Placental epithelial cell (primary cell): ENCODE measurements around the gene KRTAP10-10. TPM values are rescaled to one million over a fixed set of nuclear protein-coding genes. Genes with fewer than 3 reads are reported as not detected.

Experiments used
- small RNA-seq: library from RNA; depleted of rRNA; stranded (forward); fragments of <200 nt; gene quantifications from one replicate; pipeline ENCODE3, GENCODE V24; 2012
- total RNA-seq: library from RNA; depleted of rRNA; stranded (reverse); fragments of >200 nt; gene quantifications from 2 replicates; pipeline ENCODE4 v1.2.3, GENCODE V29; 2012

Gene KRTAP10-10
- not detected in 2 replicates for total RNA-seq

GRCh38 chr21:44637018-44637850 lies at the start of gene KRTAP10-10:
Gene KRTAP10-10, plus strand, starts transcription at chr21:44637356. Its CDS starts 62 bp downstream, at chr21:44637418.

GRCh38 chr21:44592446-44593311 lies 44.5 kb upstream of the KRTAP10-10 start, which contains the start of gene KRTAP10-6:
Gene KRTAP10-6, minus strand, starts transcription at chr21:44592505. Its CDS starts 21 bp downstream, at chr21:44592484.

GRCh38 chr21:44600118-44600978 lies 36.8 kb upstream of the KRTAP10-10 start, which contains the start of gene KRTAP10-7:
Gene KRTAP10-7, plus strand, starts transcription at chr21:44600597. Its CDS starts 25 bp downstream, at chr21:44600622.

GRCh38 chr21:44612029-44612486 lies 25.1 kb upstream of the KRTAP10-10 start, which contains the start of gene KRTAP10-8:
Gene KRTAP10-8, plus strand, starts transcription at chr21:44612079. Its CDS starts 22 bp downstream, at chr21:44612101.

GRCh38 chr21:44626673-44627143 lies 10.4 kb upstream of the KRTAP10-10 start, which contains the start of gene KRTAP10-9:
Gene KRTAP10-9, plus strand, starts transcription at chr21:44627093. Its CDS starts 79 bp downstream, at chr21:44627172.

GRCh38 chr21:44646366-44647221 lies 9.4 kb downstream of the KRTAP10-10 start, which contains the start of gene KRTAP10-11:
Gene KRTAP10-11, plus strand, starts transcription at chr21:44646414. Its CDS starts 45 bp downstream, at chr21:44646459.

GRCh38 chr21:44654576-44655175 lies 17.5 kb downstream of the KRTAP10-10 start, which contains the start of gene KRTAP12-4:
Gene KRTAP12-4, minus strand, starts transcription at chr21:44654659. Its CDS starts 45 bp downstream, at chr21:44654614.

GRCh38 chr21:44657635-44658540 lies 20.7 kb downstream of the KRTAP10-10 start, which contains the start of gene KRTAP12-3:
Gene KRTAP12-3, plus strand, starts transcription at chr21:44657932. Its CDS starts 48 bp downstream, at chr21:44657980.

GRCh38 chr21:44666401-44667320 lies 29.5 kb downstream of the KRTAP10-10 start, which contains the start of gene KRTAP12-2:
Gene KRTAP12-2, minus strand, starts transcription at chr21:44666927. Its CDS starts 41 bp downstream, at chr21:44666886.

GRCh38 chr21:44681861-44682579 lies 44.9 kb downstream of the KRTAP10-10 start, which contains the start of gene KRTAP12-1:
Gene KRTAP12-1, minus strand, starts transcription at chr21:44682163. Its CDS starts 40 bp downstream, at chr21:44682123.

Small RNA genes lying within 50 kb of the gene (small RNA-seq; reads per million reads assigned to genes)
- gene KRTAP12-6P = not detected

Other genes with a start within 250 kb of the KRTAP10-10 start
- gene LRRC3, start 181.8 kb upstream of the KRTAP10-10 start, total RNA-seq = 1.1 and 1.2 TPM in 2 replicates
- gene KRTAP10-1, start 97.2 kb upstream of the KRTAP10-10 start, total RNA-seq = not detected in 2 replicates
- gene KRTAP10-2, start 85.9 kb upstream of the KRTAP10-10 start, total RNA-seq = not detected in 2 replicates
- not detected in 2 replicates for gene KRTAP10-3, start 78.6 kb upstream of the KRTAP10-10 start, total RNA-seq
- gene KRTAP10-4, start 63.6 kb upstream of the KRTAP10-10 start, total RNA-seq = not detected in 2 replicates
- gene KRTAP10-5, start 56.8 kb upstream of the KRTAP10-10 start, total RNA-seq = not detected in 2 replicates
- not detected in 2 replicates for gene KRTAP10-6, start 44.9 kb upstream of the KRTAP10-10 start, total RNA-seq
- gene KRTAP10-7, start 36.8 kb upstream of the KRTAP10-10 start, total RNA-seq = not detected in 2 replicates
- gene KRTAP10-8, start 25.3 kb upstream of the KRTAP10-10 start, total RNA-seq = not detected in 2 replicates
- not detected in 2 replicates for gene KRTAP10-9, start 10.3 kb upstream of the KRTAP10-10 start, total RNA-seq
- gene KRTAP10-11, start 9.1 kb downstream of the KRTAP10-10 start, total RNA-seq = not detected in 2 replicates
- not detected in 2 replicates for gene KRTAP12-4, start 17.3 kb downstream of the KRTAP10-10 start, total RNA-seq
- not detected in 2 replicates for gene KRTAP12-3, start 20.6 kb downstream of the KRTAP10-10 start, total RNA-seq
- gene KRTAP12-2, start 29.6 kb downstream of the KRTAP10-10 start, total RNA-seq = not detected in 2 replicates
- gene KRTAP12-1, start 44.8 kb downstream of the KRTAP10-10 start, total RNA-seq = not detected in 2 replicates
- not detected in 2 replicates for gene KRTAP10-12, start 59.8 kb downstream of the KRTAP10-10 start, total RNA-seq
- not detected in 2 replicates for gene TSPEAR, start 74.2 kb downstream of the KRTAP10-10 start, total RNA-seq
- gene UBE2G2, start 164.5 kb downstream of the KRTAP10-10 start, total RNA-seq = 42.8 and 43.3 TPM in 2 replicates
- gene SUMO3, start 180.7 kb downstream of the KRTAP10-10 start, total RNA-seq = 66.7 and 112 TPM in 2 replicates
- gene PTTG1IP, start 236.3 kb downstream of the KRTAP10-10 start, total RNA-seq = 147 and 178 TPM in 2 replicates